Pancreas (tissue), 10 donors: Measurements from ENCODE around the gene MYO10. TPM values are rescaled to one million over a fixed set of nuclear protein-coding genes. Genes with fewer than 3 reads are reported as not detected.

ENCODE experiments used
- ATAC-seq, 4 donors: fragments of 200-7000 bp; cut with Tn5 transposase; one replicate each; pipeline versions ENCODE4 v1.8.0 to v1.9.1; 2020; ENCODE audit warnings: mild to moderate bottlenecking in 4 of 4, moderate library complexity in 4 of 4
- DNase-seq, 6 donors: peaks; one replicate each; pipeline ENCODE4 v3.0.0-alpha.2; 2020
- FAIRE-seq: peaks from 2 replicates; lab custom pipeline; 2012; peaks lifted over from hg19 to GRCh38; lab: Jason Lieb, UNC
- H3K27ac ChIP-seq, 4 donors: fragments of 200-600 bp; sonication (generic); 1 replicate in 3 of 4; 2 replicates in 1 of 4; pipeline versions ENCODE4 v1.5.0 to v1.8.0; 2020
- H3K27me3 ChIP-seq, 4 donors: fragments of 200-600 bp; one replicate each; pipeline ENCODE4 v1.8.0; 2021
- H3K36me3 ChIP-seq, 3 donors: fragments of 200-600 bp; sonication (generic) in 1 of 3; one replicate each; pipeline versions ENCODE4 v1.5.0 to v1.8.0; 2020 to 2021
- H3K4me1 ChIP-seq, 3 donors: fragments of 200-600 bp; one replicate each; pipeline ENCODE4 v1.8.0; 2021
- H3K4me3 ChIP-seq, 4 donors: fragments of 200-600 bp; sonication (generic) in 2 of 4; one replicate each; pipeline versions ENCODE4 v1.5.0 to v1.8.0; 2020 to 2021
- H3K9me3 ChIP-seq, 4 donors: fragments of 200-600 bp; one replicate each; pipeline ENCODE4 v1.8.0; 2021
- WGBS, 2 donors: extraction: QIAGEN DNeasy Blood & Tissue Kit; methylation state at CpG; one replicate each; pipeline ENCODE4 v1.1.7; 2013; 5-methylcytosine and 5-hydroxymethylcytosine counted together
- intact Hi-C, 3 donors: fragments of 100-400 bp; cut with DNase I; formaldehyde crosslinking; loops; one replicate each; pipeline versions ENCODE4 v1.11.1 to v1.14.2; 2022
- polyA plus RNA-seq, 2 donors: library from polyadenylated mRNA; stranded (reverse); fragments of 200-250 nt; gene quantifications; one replicate each; pipeline ENCODE4 v1.2.3, GENCODE V29; 2013
- total RNA-seq, 6 donors: library from RNA; stranded (reverse); fragmentation: NEBNext Ultra II Directional in 4 of 6; extraction: Animal tissue kit (Norgen Biotek cat#: 25700) in 4 of 6; gene quantifications; one replicate each; pipeline versions ENCODE4 v1.2.1 to v1.2.4, GENCODE V29; 2021 to 2023
- TF ChIP-seq, protein P1 (sequence below), 4 donors: fragments of 200-600 bp; sonication (generic) in 3 of 4; IDR thresholded peaks; one replicate each; pipeline versions ENCODE4 v1.5.0 to v1.8.0; 2021; ENCODE audit warnings: antibody characterized with exemption in 4 of 4
- donor health status: healthy with polysubstance abuse.
- donor health status: DM: no; HTN: no; CAD: no; lungs with moderate emphysema.
- donor health status: DM: no; HTN: no; CAD: no.
- donor health status: control.
- donor health status: control.
- donor health status: Bipolar disorder and iron deficiency.
- donor health status: DM: yes; HTN: yes; CAD: no.
- donor health status: DM: no; HTN: no; CAD: no.
- donor health status: DM: no; HTN: no; CAD: no.
- donor health status: DM: yes; HTN: yes; CAD: no.

Gene MYO10
- total and polyA plus RNA-seq, 8 donors = 11.5 to 47.3 (median 34.8) TPM

DNA sequence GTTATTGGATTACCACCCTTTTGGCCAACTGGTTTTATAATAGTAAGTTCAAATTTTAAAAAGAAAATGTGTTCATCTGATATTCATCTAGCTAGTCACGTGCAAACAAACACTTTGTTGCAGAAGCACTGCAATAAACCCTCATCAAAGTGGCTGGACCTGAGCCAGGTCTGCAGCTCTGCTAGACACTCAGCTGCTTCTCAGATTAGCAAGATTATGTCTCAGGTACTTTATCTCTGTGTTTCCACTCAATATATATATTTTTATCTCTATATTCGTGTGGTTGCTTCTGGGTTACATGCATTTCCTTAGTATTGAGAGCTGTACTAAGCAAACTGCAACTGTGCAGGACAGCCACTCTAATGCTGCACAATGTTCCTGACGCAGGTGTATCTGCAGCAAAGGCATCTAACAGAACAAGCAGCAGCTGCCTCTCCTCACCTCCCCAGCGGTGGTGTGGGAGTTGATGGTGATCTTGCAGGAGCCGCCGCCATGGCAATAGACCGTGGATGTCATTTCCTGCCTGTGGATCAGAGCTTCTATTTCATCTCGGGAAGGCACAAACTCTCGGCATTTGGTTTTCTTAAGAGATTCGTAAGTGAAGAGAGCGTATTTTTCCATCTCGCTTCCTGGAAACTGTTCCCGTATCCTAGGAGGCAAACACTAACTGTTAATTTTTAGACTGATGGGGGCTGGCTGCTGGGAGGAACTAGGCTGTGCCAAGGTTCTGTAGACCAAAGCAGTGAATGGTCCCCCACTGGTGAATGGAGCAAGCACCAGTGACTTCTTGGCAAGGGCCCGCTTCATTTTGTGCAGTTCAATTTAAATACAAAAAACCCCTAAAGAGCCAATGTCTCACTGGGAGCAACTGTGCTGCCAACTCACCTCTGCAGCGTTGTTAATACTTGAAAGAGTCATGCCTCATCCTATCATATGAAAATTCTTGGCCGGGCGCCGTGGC is 262.6 kb downstream of the MYO10 start:
- Histone ChIP-seq H3K4me3 (no peak overlapping the region), H3K36me3 (peaks cover 3 to 56% (median 28%) of the 10 kb centered on the region in 3 donors), H3K4me1 (peaks cover 0 to 18% (median 0%) of the 10 kb centered on the region in 3 donors), H3K9me3 (no peaks in the 10 kb centered on the region), H3K27me3 (no peaks in the 10 kb centered on the region), H3K27ac (no peak overlapping the region)
- intact Hi-C loops = no loop called here
- WGBS, 2 donors = 83 to 87% methylated on average over 18 of the region's 18 CpGs
- FAIRE-seq (no peak), ATAC-seq (peak in 1 of 4 donors; percentile 13), DNase-seq (no peak)
- TF ChIP-seq, protein P1, sequence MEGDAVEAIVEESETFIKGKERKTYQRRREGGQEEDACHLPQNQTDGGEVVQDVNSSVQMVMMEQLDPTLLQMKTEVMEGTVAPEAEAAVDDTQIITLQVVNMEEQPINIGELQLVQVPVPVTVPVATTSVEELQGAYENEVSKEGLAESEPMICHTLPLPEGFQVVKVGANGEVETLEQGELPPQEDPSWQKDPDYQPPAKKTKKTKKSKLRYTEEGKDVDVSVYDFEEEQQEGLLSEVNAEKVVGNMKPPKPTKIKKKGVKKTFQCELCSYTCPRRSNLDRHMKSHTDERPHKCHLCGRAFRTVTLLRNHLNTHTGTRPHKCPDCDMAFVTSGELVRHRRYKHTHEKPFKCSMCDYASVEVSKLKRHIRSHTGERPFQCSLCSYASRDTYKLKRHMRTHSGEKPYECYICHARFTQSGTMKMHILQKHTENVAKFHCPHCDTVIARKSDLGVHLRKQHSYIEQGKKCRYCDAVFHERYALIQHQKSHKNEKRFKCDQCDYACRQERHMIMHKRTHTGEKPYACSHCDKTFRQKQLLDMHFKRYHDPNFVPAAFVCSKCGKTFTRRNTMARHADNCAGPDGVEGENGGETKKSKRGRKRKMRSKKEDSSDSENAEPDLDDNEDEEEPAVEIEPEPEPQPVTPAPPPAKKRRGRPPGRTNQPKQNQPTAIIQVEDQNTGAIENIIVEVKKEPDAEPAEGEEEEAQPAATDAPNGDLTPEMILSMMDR (IDR thresholded peaks at IDR 0.05) = no peak

DNA sequence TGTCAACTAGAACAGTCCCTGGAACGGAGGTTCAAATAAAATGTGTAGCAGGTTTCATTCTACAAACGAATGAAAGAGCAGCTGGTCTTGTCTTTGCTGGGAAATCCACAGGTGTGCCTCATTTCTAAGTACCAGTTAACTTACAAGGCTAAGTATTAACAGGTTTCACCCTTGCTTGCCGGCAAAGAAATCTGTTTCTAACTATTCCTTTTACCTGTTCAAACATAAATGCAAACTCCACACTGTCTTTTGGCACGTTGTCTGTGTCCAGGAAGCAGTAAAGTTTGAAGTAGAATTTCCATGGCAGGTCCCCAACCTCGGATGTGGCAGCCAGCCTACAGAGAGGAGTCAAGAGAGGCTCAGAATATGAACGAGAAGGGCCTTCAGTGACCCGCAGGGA is 264.9 kb downstream of the MYO10 start:
- Histone ChIP-seq H3K9me3 (no peaks in the 10 kb centered on the region), H3K36me3 (peaks cover 3 to 56% (median 35%) of the 10 kb centered on the region in 3 donors), H3K4me1 (peaks cover 0 to 27% (median 0%) of the 10 kb centered on the region in 3 donors), H3K27ac (peak overlapping the region in 2 of 4 donors; percentile 57 to 67), H3K4me3 (no peak overlapping the region), H3K27me3 (no peaks in the 10 kb centered on the region)
- intact Hi-C loops = no loop called here
- ATAC-seq (peak; percentile 18 to 54 (median 24)), FAIRE-seq (no peak), DNase-seq (peak in 1 of 6 donors; percentile 51)
- TF ChIP-seq, protein P1 (IDR thresholded peaks at IDR 0.05) = no peak
- 33 to 39% methylated on average over 7 of the region's 7 CpGs for WGBS, 2 donors

DNA sequence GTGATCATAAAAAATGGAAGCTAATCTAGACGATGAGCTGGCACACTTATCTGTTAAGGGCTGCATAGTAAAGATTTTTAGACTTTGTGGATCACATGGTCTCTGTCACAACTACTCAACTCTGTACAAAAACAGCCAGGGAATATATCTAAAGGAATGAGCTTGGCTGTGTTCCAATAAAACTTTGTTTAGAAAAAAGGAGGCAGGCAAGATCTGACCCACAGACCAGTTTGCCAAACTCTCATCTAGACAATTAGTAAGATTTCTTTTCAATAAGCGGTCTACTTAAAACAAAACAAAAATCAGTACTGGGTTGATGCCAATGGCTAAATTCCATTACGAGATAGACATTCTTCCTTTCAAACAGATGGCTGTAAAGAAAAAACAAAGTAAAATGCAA is 266.3 kb downstream of the MYO10 start:
- ATAC-seq (no peak), FAIRE-seq (no peak)
- H3K36me3 ChIP-seq = peaks cover 1 to 44% (median 28%) of the 10 kb centered on the region in 3 donors

DNA sequence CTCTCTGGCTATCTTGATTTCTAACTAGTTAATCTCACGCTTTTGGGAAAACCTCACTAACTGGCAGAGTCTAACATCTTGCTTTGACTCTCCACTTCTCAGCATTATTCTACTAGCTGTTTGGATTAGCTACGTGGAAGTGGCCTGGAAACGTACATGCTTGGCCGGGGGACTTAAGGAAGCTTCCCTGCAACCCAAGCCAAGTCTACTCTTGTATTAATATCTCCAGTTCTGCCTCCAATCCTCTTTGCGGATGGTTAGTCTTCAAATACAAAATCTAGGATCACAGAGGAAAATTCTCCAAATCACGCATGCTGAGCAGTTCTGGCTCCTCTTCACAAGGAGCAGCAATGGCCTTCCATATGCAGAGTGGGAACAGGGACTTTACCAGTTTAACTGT is 267.5 kb downstream of the MYO10 start:
- Histone ChIP-seq H3K4me3 (no peak overlapping the region), H3K27me3 (no peaks in the 10 kb centered on the region), H3K4me1 (peaks cover 0 to 37% (median 9%) of the 10 kb centered on the region in 3 donors), H3K36me3 (peaks cover 0 to 33% (median 18%) of the 10 kb centered on the region in 3 donors), H3K27ac (no peak overlapping the region), H3K9me3 (no peaks in the 10 kb centered on the region)
- TF ChIP-seq, protein P1 (IDR thresholded peaks at IDR 0.05) = no peak
- DNase-seq = no peak
- no peak for FAIRE-seq
- 91 to 94% methylated on average over 6 of the region's 6 CpGs for WGBS, 2 donors
- intact Hi-C loops = loop anchor here in 1 of 3 donors (5.0 kb wide), 1 partner anchor 191 kb away; no protein-coding TSS in a partner anchor
- no peak for ATAC-seq

More for the DNA sequence above, 266.3 kb downstream of the MYO10 start:
- no peak for DNase-seq
- Histone ChIP-seq H3K4me1 (peaks cover 0 to 37% (median 9%) of the 10 kb centered on the region in 3 donors), H3K9me3 (no peaks in the 10 kb centered on the region), H3K27ac (peak overlapping the region in 1 of 4 donors; percentile 57), H3K4me3 (no peak overlapping the region), H3K27me3 (no peaks in the 10 kb centered on the region)
- TF ChIP-seq, protein P1 (IDR thresholded peaks at IDR 0.05) = no peak
- intact Hi-C loops = loop anchor here in 1 of 3 donors (5.0 kb wide), 1 partner anchor 192 kb away; no protein-coding TSS in a partner anchor
- WGBS, 2 donors = 20 to 21% methylated on average over 3 of the region's 3 CpGs
